HuH-7.5 (cell line): ENCODE results near the gene DIO2.

ENCODE experiments used
- DNase-seq: peaks from one replicate; pipeline ENCODE4 v3.0.0; 2011; ENCODE audit warnings: low spot score

The DIO2 gene

GRCh38 chr14:80211153-80212022, at the start of gene DIO2:
Gene DIO2 (minus strand): TSS chr14:80211504. CDS start chr14:80211472, 32 bp downstream.
- no peak for DNase-seq

GRCh38 chr14:80260645-80261044, 49.3 kb upstream of the DIO2 start:
- no peak for DNase-seq

GRCh38 chr14:80239631-80240030, 28.3 kb upstream of the DIO2 start:
- DNase-seq: no peak

DNA sequence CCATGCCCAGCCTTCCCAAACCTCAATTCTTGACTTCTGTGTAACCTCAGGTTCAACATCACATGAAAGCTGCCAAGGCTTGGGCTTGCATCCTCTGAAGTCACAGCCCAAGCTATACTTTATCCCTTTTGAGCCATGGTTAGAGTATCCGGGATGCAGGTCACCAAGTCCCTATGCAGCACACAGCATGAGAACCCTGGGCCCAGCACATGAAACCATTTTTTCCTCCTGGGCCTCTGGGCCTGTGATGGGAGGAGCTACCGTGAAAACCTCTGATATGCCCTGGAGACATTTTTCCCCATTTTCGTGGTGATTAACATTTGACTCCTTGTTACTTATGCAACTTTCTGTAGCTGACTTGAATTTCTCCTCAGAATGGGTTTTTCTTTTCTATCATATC, 25.8 kb upstream of the DIO2 start:
- no peak for DNase-seq

- no peak for DNase-seq
These were observed 22.3 kb upstream of the DIO2 start for GRCh38 chr14:80233470-80234089.

GRCh38 chr14:80231702-80232101, 20.4 kb upstream of the DIO2 start:
- no peak for DNase-seq

- no peak for DNase-seq
These were observed 12.6 kb upstream of the DIO2 start for GRCh38 chr14:80223696-80224465.

DNA sequence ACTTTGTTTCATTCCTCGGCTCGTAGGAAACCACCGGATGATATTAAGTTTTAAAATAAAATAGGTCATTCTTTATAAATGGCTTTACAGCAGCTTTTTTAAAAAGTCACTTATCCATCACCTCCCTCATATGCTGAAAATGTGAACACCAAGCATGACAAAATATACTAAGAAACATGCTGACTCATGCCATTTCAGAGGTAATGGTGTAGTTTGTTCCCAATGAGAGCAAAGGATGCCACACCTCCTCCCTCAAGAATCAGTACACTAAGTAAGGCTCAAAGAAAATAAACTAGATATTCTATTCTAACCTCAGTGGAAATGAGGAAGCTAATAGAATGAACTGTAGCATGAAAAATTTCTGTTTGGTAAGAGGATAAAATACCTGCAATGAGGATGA, 5.5 kb upstream of the DIO2 start:
- DNase-seq: no peak

DNA sequence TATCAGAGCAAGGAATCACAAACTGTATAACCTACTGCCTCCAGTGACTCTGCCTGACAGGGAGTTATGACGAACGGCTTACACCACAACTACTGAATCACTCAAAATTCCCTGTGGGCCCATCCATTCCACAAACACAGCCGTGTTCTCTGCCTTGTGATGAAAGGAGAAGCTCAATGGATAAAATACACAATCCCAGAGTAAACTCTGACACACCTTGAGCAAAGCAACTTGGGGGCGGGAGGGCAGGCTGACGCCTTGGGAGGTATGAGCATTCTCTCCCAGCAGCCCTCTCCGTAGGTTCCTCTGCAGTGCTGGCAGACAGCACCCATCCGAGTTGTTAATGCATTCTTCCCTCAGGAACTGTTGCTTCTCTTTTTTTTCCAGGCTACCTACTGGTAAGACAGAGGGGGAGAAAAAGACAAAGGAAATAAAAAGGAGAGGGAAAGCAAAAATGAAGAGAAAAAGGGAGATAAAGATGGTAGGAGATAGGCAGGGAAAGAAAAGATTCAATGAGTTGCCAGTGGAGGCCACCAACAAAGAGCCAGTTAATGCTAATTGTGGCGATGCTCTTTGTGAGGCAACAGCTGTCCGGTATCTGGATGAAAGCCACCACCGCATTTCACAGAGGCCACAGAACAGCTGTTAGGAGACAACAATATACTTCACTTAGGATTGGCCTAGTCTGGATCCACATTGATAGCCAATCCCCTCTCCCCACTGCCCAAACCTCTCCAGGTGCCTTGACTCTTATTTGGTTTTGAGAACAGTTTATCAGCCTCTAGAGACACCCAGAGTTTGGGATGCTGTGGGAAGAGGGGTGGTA, 4.7 kb upstream of the DIO2 start:
- DNase-seq: no peak

- DNase-seq: no peak
These were observed 3.8 kb upstream of the DIO2 start for GRCh38 chr14:80215081-80215480.

GRCh38 chr14:80213602-80214001, 2.3 kb upstream of the DIO2 start:
- peak; percentile 14 for DNase-seq

GRCh38 chr14:80212023-80212397, 706 bp upstream of the DIO2 start:
- no peak for DNase-seq

GRCh38 chr14:80208461-80208860, 2.8 kb downstream of the DIO2 start:
- no peak for DNase-seq

DNA sequence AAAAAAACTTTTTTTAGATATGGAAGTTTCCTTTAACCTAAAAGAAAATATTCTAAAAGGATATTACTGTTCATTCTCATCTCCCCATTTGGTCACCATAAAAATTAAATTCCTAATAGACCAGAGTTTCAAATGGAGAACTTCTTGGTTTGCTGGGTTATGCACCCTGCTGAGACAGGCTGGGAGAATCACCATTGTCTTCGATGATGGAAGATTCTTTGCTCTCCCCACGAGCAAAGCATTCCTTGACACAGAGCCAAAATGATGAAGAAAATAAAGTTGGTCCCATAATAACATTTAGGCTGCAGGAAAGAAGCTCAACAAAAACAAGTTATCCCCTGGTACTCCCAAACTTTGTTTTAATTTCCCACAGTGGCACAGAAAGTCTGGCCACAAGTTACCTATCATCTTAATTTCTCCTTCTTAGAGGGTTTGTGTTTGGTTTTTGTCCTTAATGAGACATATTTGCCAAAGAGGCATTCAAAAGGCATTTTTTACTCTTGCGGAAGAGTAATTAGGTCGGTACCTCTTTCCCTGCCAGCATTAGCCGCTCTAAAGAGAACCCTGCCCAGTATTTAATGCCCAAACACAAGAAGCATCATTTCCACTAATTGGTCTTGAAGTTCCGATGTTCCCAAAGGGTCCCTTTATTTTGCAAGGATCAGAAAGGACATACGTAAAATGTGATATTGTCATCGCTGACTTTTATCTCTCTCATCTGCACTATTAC, 4.8 kb downstream of the DIO2 start:
- no peak for DNase-seq

- DNase-seq: no peak
These were observed 8.3 kb downstream of the DIO2 start for GRCh38 chr14:80202888-80203562.

DNA sequence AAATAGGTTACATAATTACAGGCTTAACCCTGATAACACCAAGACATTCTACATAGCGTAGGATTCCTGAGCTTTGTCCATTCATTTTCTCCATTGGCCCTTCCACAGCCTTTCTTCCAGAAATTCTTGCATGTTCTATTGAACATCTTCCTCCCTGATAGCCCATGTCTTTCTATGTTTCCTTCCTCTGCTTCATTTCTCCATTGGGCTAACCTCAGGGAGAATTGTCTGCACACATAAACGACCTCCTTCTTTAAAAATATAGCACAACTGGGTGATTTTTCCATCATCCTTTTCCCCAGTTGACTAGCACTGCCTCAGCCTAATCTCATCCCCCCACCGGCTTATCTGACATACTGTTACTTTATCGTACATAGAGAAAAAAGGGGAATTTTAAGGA, 11.2 kb downstream of the DIO2 start:
- no peak for DNase-seq

DNA sequence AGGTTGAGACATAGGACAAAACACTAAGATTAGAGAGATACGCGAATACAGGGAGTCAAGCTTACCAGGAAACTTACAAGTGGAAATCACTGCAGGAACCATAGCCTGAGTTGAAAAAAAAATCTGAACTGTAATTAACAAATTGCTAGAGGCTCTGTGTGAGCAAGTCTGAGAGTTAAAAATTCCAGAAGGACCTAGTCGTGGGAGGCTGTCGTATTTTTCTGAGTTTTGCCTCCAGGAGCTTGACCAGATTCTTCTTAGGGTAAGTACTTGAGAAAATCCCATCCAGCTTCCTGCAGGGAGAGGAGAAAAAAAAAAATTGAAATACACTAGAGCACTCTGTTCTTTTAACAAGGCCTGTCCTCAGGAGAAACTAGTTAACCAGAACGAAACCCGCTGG, 22.7 kb downstream of the DIO2 start:
- no peak for DNase-seq

DNA sequence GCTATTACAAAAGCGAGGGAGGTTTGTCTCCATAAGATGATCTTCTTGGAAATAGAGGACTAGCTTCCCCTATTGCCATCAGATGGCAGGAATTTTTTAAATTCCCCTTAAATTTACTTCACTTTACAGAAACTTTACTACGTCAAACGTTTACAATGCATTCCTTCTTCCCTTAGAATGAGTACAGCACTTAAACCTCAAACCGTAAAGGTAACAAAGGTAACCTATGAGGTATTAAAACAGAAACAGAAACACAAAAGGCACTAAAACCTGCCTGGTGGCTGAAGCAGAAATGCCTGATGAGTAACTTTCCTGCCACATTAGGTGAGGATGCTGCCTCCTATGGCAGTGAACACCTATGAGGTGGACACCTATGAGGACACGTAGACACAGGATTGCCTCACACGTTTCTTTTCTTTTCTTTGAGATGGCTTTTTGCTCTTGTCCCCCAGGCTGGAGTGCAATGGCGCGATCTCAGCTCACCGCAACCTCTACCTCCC, 25.0 kb downstream of the DIO2 start:
- no peak for DNase-seq

DNA sequence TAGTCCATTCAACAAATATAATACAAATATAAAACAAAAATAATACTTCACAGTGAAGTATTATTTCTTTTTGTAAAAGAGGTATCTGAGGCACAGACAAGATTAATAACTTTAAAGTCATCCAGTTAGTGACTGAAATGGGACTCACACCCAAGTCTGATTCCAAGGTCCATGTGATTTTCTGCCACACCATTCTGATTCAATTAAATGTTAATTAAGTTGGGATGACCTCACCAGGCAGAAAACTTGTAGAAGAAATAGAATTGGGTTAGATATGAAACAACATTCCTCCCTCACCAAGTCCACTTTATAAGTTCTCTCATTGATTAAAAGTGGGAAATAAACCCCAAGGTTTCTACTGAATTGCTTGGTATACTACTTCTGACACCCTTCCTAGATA, 34.4 kb downstream of the DIO2 start:
- DNase-seq: no peak

DNA sequence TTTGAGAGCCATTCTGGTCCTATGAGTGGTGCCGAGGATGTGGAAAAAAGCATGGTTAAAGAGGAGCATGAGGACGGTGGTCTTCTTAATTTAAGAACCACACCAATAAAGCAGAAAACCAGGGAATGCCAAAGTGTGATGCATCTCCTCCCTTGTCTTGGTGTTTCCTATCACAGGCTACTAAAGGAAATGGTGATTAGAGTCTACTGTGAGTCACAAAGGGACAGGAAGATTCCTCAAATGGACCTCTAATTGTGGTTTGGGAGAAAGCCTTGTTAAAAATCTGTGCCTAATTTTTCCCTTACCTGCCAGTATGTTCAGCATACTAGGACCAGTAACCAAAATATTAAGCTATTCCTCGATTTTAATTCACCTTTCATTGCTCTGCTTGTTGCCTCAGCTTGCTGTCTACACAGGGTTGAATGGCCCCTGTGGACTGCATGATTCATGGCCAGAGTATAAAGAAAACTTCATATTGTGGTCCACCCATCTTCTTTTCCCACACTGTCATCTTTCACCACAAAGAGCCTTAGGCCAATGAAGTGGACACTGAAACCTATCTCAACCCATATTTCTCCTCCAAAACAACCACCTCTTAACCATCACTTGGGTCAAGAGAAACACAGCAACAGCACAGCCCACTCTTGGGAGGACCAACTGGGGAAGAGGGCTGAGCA, 38.8 kb downstream of the DIO2 start:
- DNase-seq: no peak
